K562 (cell line): ENCODE data around the gene ASB6. TPM values are rescaled to one million over a fixed set of nuclear protein-coding genes. Genes with fewer than 3 reads are reported as not detected.
"Not testable (repeated sequence)": the region's sequence is repeated elsewhere in the genome, so short reads cannot be mapped to it uniquely, and the experiment has no call there.

Source experiments
- ATAC-seq: fragments of 200-7000 bp; cut with Tn5 transposase; 3 replicates; pipeline ENCODE4 v1.9.1; 2020; ENCODE audit warnings: moderate library complexity
- BruUV-seq: library from RNA; stranded (reverse); fragments of 400-500 nt; replicated peaks from 2 replicates; lab custom pipeline; 2021; lab: Mats Ljungman, UMichigan
- CTCF ChIA-PET: fragments of 300-600 bp; formaldehyde crosslinking; extraction: SDS; loops from one replicate; lab custom pipeline; 2021; ENCODE audit warnings: low intra/inter-chr PET ratio; lab: Yijun Ruan, JAX
- POLR2A ChIA-PET: fragments of 300-600, 350-650 bp; sonication (Branson Sonifier 250); formaldehyde crosslinking; extraction: SDS; loops from one replicate; lab custom pipeline; 2021; ENCODE audit warnings: antibody characterized with exemption, inconsistent platforms; lab: Yijun Ruan, JAX
- DNase-seq, 4 experiments: peaks; one replicate each; pipeline versions ENCODE4 v3.0.0 to v3.0.0-alpha.2; 2011 to 2018; ENCODE audit warnings: low spot score in 3 of 4, mixed read lengths in 3 of 4; ENCODE audit errors: extremely low read depth in 1 of 4
- FAIRE-seq: peaks from 2 replicates; lab custom pipeline; 2011; peaks lifted over from hg19 to GRCh38; lab: Jason Lieb, UNC
- H2AFZ ChIP-seq: 2 replicates; pipeline ENCODE4 v1.6.0; 2011; ENCODE audit warnings: low read depth, low read length, control low read depth, inconsistent platforms
- H3K27ac ChIP-seq: fragments of 200-600 bp; 3 replicates; pipeline ENCODE4 v1.8.0; 2011; ENCODE audit warnings: low read depth, mild to moderate bottlenecking, control low read depth, inconsistent platforms, low read length, moderate library complexity, mixed read lengths; ENCODE audit errors: extremely low read depth
- H3K27me3 ChIP-seq, 2 experiments: fragments of 300-600 bp in 1 of 2; 2 replicates in 1 of 2; 3 replicates in 1 of 2; pipeline versions ENCODE4 v1.6.0 to v1.8.0; 2011; ENCODE audit warnings: inconsistent platforms in 2 of 2, low read length in 2 of 2, mild to moderate bottlenecking in 1 of 2, mixed read lengths in 1 of 2, moderate library complexity in 1 of 2; ENCODE audit not compliant: control insufficient read depth in 2 of 2, insufficient read depth in 2 of 2
- H3K36me3 ChIP-seq: fragments of 300-600 bp; 3 replicates; pipeline ENCODE4 v1.8.0; 2011; ENCODE audit warnings: mild to moderate bottlenecking, low read length, inconsistent platforms; ENCODE audit not compliant: control insufficient read depth, insufficient read depth
- H3K4me1 ChIP-seq, 2 experiments: fragments of 200-600 bp in 1 of 2; replicated peaks in 1 of 2; 2 replicates in 1 of 2; 3 replicates in 1 of 2; pipeline versions ENCODE4 v1.5.1 to v1.8.0; 2011; ENCODE audit warnings: inconsistent platforms in 2 of 2, low read length in 2 of 2, mild to moderate bottlenecking in 1 of 2, mixed read lengths in 1 of 2, moderate library complexity in 1 of 2; ENCODE audit not compliant: control insufficient read depth in 2 of 2, insufficient read depth in 2 of 2
- H3K4me2 ChIP-seq: 2 replicates; pipeline ENCODE4 v1.6.1; 2011; ENCODE audit warnings: low read length, control low read depth, inconsistent platforms, mixed read lengths; ENCODE audit not compliant: insufficient read depth
- H3K4me3 ChIP-seq: fragments of 200-600 bp; sonication (generic), shearing (Covaris generic); 2 replicates; pipeline ENCODE4 v1.5.1; 2016; ENCODE audit warnings: control low read depth, inconsistent platforms
- H3K79me2 ChIP-seq: fragments of 200-600 bp; 3 replicates; pipeline ENCODE4 v1.8.0; 2011; ENCODE audit warnings: low read length, inconsistent platforms; ENCODE audit not compliant: control insufficient read depth, insufficient read depth
- H3K9ac ChIP-seq, 2 experiments: 2 replicates each; pipeline versions ENCODE4 v1.6.0 to v1.6.1; 2011; ENCODE audit warnings: low read depth in 2 of 2, low read length in 2 of 2, control low read depth in 1 of 2, inconsistent platforms in 1 of 2, mild to moderate bottlenecking in 1 of 2, mixed read lengths in 1 of 2; ENCODE audit not compliant: insufficient read depth in 1 of 2
- H3K9me1 ChIP-seq: one replicate; pipeline ENCODE4 v1.6.0; 2011; ENCODE audit warnings: inconsistent platforms, mild to moderate bottlenecking, low read length, moderate library complexity; ENCODE audit not compliant: control insufficient read depth, insufficient read depth
- H3K9me3 ChIP-seq: replicated peaks from 2 replicates; pipeline ENCODE4 v1.5.1; 2011; ENCODE audit warnings: low read depth, low read length, inconsistent platforms; ENCODE audit not compliant: control insufficient read depth, insufficient read depth
- H4K20me1 ChIP-seq: replicated peaks from 2 replicates; pipeline ENCODE4 v1.6.1; 2011; ENCODE audit warnings: low read length, inconsistent platforms, mixed read lengths; ENCODE audit not compliant: control insufficient read depth, insufficient read depth
- PHB2 ChIP-seq: fragments of 450-650 bp; IDR thresholded peaks from 2 replicates; pipeline ENCODE4 v1.6.1; 2017; ENCODE audit warnings: low read depth
- SMAD1 ChIP-seq: fragments of 150-350 bp; IDR thresholded peaks from 2 replicates; pipeline ENCODE4 v1.6.1; 2014; ENCODE audit warnings: low read length, low read depth; ENCODE audit not compliant: partially characterized antibody
- ZNF121 ChIP-seq: sonication (generic); formaldehyde crosslinking; conservative IDR thresholded peaks from 2 replicates; pipeline ENCODE4 v1.8.0; 2022; ENCODE audit warnings: missing genetic modification reagents
- WGBS: fragments of 100-300 bp; shearing (Covaris generic); methylation state at CpG from one replicate; pipeline ENCODE4 v1.1.6; 2016; ENCODE audit warnings: low coverage, mixed read lengths; ENCODE audit not compliant: insufficient coverage; ENCODE audit errors: missing lambda C conversion rate; 5-methylcytosine and 5-hydroxymethylcytosine counted together
- in situ Hi-C: fragments of 300-500 bp; cut with MboI; formaldehyde crosslinking; loops from 4 replicates; pipeline ENCODE4 v1.15.0; 2018; ENCODE audit warnings: inconsistent platforms, mixed read lengths
- intact Hi-C: fragments of 100-400 bp; cut with micrococcal nuclease; formaldehyde crosslinking; loops from 2 replicates; pipeline ENCODE4 v1.14.2; 2022
- polyA plus RNA-seq, 8 experiments: library from polyadenylated mRNA; depleted of rRNA in 4 of 8; stranded (reverse) in 5 of 8; unstranded in 3 of 8; fragments of >200 nt; fragmentation: Nextera tagmentation in 2 of 8; fragmentation: Illumina TruSeq in 1 of 8; extraction: Ambion mirVana in 2 of 8; extraction: Trizol in 1 of 8; gene quantifications; 2 replicates each; pipeline versions ENCODE4 v1.2.1 to v1.2.3, GENCODE V29; 2011 to 2014; ENCODE audit warnings: inconsistent platforms in 1 of 8, missing spikeins in 1 of 8
- total RNA-seq, 7 experiments: library from RNA; depleted of rRNA in 6 of 7; stranded (reverse); fragments of >200 nt in 6 of 7; fragmentation: Illumina TruSeq in 2 of 7; extraction: Trizol in 2 of 7; gene quantifications; 2 replicates each; pipeline versions ENCODE4 v1.2.1 to v1.2.3, GENCODE V29; 2011 to 2021; ENCODE audit warnings: low replicate concordance in 1 of 7
- TF ChIP-seq, protein P1 (sequence below): fragments of 250-450 bp; sonication (Bioruptor Pico); IDR thresholded peaks from 2 replicates; pipeline ENCODE4 v1.8.0; 2021; ENCODE audit warnings: moderate library complexity, mild to moderate bottlenecking, inconsistent platforms

ASB6 gene
- total and polyA plus RNA-seq, 9 of the 15 experiments (the other 6 are each of a cell fraction or from before 2014, with no cell fraction given) = 0.92 to 17.8 (median 11.3) TPM

DNA sequence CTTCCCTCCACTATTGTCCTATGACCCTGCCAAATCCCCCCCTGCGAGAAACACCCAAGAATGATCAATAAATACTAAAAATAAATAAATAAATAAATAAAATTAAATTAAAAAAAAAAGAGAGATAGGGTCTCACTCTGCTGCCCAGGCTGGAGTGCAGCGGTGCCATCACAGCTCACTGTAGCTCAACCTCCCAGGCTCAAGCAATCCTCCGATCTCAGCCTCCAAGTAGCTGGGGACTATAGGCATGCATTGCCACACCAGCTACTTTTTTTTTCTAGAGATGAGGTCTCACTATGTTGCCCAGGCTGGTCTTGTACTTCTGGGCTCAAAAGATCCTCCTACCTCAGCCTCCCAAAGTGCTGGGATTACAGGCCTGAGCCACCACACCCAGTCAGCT lies 20.3 kb upstream of the ASB6 start:
- H2AFZ ChIP-seq, DNase-seq, H3K9ac ChIP-seq, H3K9me1 ChIP-seq, H3K9me3 ChIP-seq, ATAC-seq, H3K36me3 ChIP-seq, CTCF ChIA-PET, BruUV-seq, intact Hi-C loops, H3K4me3 ChIP-seq, H3K27ac ChIP-seq, H4K20me1 ChIP-seq, H3K79me2 ChIP-seq, H3K4me2 ChIP-seq: not testable (repeated sequence)
- Histone ChIP-seq H3K4me1 (peaks cover 0 to 22% of the 10 kb centered on the region in 2 experiments; a peak in 2 of 5 replicates), H3K27me3 (peaks cover 20 to 28% of the 10 kb centered on the region in 2 experiments; a peak in 4 of 5 replicates)
- 13% methylated on average over 3 of the region's 3 CpGs for WGBS
- in situ Hi-C loops = loop anchor here (10.0 to 25.0 kb wide), 2 partner anchors 675 to 763 kb away; no protein-coding TSS in a partner anchor
- POLR2A ChIA-PET = interaction anchor here (0.8 to 1.3 kb wide), 2 partner anchors 15 to 17 kb away, joined by 3 to 4 read pairs; no protein-coding TSS in a partner anchor
- peak; percentile 83 for TF ChIP-seq ZNF121 (CRISPR knock-in tag)
- TF ChIP-seq, all 486 proteins: peak for 1; not testable (repeated sequence) for 485
- FAIRE-seq = not testable (repeated sequence)

DNA sequence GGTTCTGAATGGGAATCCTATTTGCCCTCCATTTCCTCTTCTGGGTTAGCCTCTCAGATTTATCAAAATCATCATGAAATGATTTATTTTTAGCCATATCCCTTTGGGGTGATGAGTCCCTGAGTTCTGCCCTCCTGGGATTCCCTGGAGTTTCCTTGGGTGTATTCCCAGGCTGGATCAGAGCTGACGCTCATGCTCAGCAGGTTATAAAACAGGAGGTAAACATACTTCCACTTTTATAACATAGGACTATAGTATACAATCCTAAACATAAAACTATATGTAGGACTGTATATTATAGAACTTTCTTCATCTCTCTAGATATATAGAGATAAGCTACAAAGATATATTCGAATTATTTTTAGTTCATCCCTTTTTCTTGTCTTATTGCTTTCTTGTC lies 19.1 kb upstream of the ASB6 start:
- no TSS peak for BruUV-seq
- FAIRE-seq = no peak
- Histone ChIP-seq H3K36me3 (no peaks in the 10 kb centered on the region), H3K4me1 (peaks cover 0 to 12% of the 10 kb centered on the region in 2 experiments; a peak in 3 of 5 replicates), H3K9me1 (no peaks in the 10 kb centered on the region), H3K9me3 (no peaks in the 10 kb centered on the region), H2AFZ (no peak overlapping the region), H3K79me2 (no peaks in the 10 kb centered on the region), H3K27me3 (peaks cover 29 to 31% of the 10 kb centered on the region in 2 experiments; a peak in 4 of 5 replicates), H3K4me2 (no peak overlapping the region), H3K9ac (no peak overlapping the region), H3K27ac (no peak overlapping the region), H4K20me1 (no peaks in the 10 kb centered on the region; the same call in 1 of the 2 replicates), H3K4me3 (no peak overlapping the region)
- no peak for ATAC-seq
- ChIA-PET CTCF (no interaction called here), POLR2A (interaction anchor here (0.6 to 1.3 kb wide), 3 partner anchors 18 to 226 kb away, joined by 3 to 4 read pairs (median 4); no protein-coding TSS in a partner anchor)
- no peak for DNase-seq
- intact Hi-C loops (no loop called here), in situ Hi-C loops (loop anchor here (10.0 to 25.0 kb wide), 2 partner anchors 676 to 764 kb away; no protein-coding TSS in a partner anchor)
- WGBS = 5% methylated on average over 2 of the region's 2 CpGs
- TF ChIP-seq, protein P1, sequence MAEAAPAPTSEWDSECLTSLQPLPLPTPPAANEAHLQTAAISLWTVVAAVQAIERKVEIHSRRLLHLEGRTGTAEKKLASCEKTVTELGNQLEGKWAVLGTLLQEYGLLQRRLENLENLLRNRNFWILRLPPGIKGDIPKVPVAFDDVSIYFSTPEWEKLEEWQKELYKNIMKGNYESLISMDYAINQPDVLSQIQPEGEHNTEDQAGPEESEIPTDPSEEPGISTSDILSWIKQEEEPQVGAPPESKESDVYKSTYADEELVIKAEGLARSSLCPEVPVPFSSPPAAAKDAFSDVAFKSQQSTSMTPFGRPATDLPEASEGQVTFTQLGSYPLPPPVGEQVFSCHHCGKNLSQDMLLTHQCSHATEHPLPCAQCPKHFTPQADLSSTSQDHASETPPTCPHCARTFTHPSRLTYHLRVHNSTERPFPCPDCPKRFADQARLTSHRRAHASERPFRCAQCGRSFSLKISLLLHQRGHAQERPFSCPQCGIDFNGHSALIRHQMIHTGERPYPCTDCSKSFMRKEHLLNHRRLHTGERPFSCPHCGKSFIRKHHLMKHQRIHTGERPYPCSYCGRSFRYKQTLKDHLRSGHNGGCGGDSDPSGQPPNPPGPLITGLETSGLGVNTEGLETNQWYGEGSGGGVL (CRISPR knock-in tag) = no peak
- TF ChIP-seq SMAD1 (no peak), PHB2 (no peak)
- TF ChIP-seq, all 486 proteins: peak for 0
